H1 (cell line): Measurements from ENCODE around the gene PCDHGA3. TPM values are rescaled to one million over a fixed set of nuclear protein-coding genes. Genes with fewer than 3 reads are reported as not detected.

Experiments used
- ATF3 ChIP-seq: IDR thresholded peaks from 2 replicates; pipeline ENCODE4 v1.6.1; 2011; ENCODE audit warnings: low read depth, mild to moderate bottlenecking, low read length; ENCODE audit not compliant: insufficient read depth
- CHD2 ChIP-seq: IDR thresholded peaks from 2 replicates; pipeline ENCODE4 v1.6.1; 2012; ENCODE audit warnings: low read length, improper control_type of control experiment
- MAFK ChIP-seq: IDR thresholded peaks from 2 replicates; pipeline ENCODE4 v1.6.1; 2012; ENCODE audit warnings: low read depth, mild to moderate bottlenecking, improper control_type of control experiment, low read length
- RAD21 ChIP-seq, 2 experiments: IDR thresholded peaks in 1 of 2; conservative IDR thresholded peaks in 1 of 2; 2 replicates each; pipeline ENCODE4 v1.6.1; 2011; ENCODE audit warnings: low read depth in 2 of 2, low read length in 2 of 2, improper control_type of control experiment in 1 of 2, inconsistent platforms in 1 of 2, mild to moderate bottlenecking in 1 of 2, moderate library complexity in 1 of 2
- RXRA ChIP-seq: IDR thresholded peaks from 2 replicates; pipeline ENCODE4 v1.6.1; 2011; ENCODE audit warnings: low read depth, mild to moderate bottlenecking, low read length, moderate library complexity; ENCODE audit not compliant: insufficient read depth
- polyA plus RNA-seq, 7 experiments: library from polyadenylated mRNA; depleted of rRNA in 3 of 7; stranded (reverse) in 5 of 7; unstranded in 2 of 7; fragments of >200 nt in 5 of 7; fragments of 200-250 nt in 2 of 7; gene quantifications; 1 replicate in 5 of 7; 2 replicates in 1 of 7; 4 replicates in 1 of 7; pipeline versions ENCODE4 v1.2.1 to v1.2.3, GENCODE V29; 2011 to 2013; ENCODE audit warnings: missing spikeins in 2 of 7, mixed read lengths in 2 of 7
- total RNA-seq: library from RNA; stranded (reverse); fragmentation: NEBNext Ultra II Directional; extraction: Animal tissue kit (Norgen Biotek cat#: 25700); gene quantifications from 2 replicates; pipeline ENCODE4 v1.2.1, GENCODE V29; 2021

The PCDHGA3 gene
- total and polyA plus RNA-seq, 2 of the 8 experiments (the other 6 are each of a cell fraction or from before 2014, with no cell fraction given), result 0.15 to 0.39 TPM

- no peak for TF ChIP-seq RAD21 (IDR thresholded peaks at IDR 0.05 in 1 of 2, conservative IDR thresholded peaks at IDR 0.05 in 1 of 2; ENCODE audit: low read depth in 2 of 2, low read length in 2 of 2)
- TF ChIP-seq ATF3, result no peak
- no peak for TF ChIP-seq CHD2
- no peak for TF ChIP-seq RXRA
- TF ChIP-seq MAFK, result no peak
These were observed 856 bp upstream of the PCDHGA3 start (continued) for GRCh38 chr5:141342773-141343172.
